ENCODE measurements around the gene AGPAT4.

AGPAT4 gene

GRCh38 chr6:161166176-161166575 is 107.7 kb downstream of the AGPAT4 start:
- no peak for DNase-seq (ENCODE audit: low read depth)

- no peak for DNase-seq (ENCODE audit: low read depth)
Measured at GRCh38 chr6:161164182-161164625, 109.7 kb downstream of the AGPAT4 start.

GRCh38 chr6:161163466-161164181 is 110.2 kb downstream of the AGPAT4 start:
- no peak for DNase-seq (ENCODE audit: low read depth)

DNA sequence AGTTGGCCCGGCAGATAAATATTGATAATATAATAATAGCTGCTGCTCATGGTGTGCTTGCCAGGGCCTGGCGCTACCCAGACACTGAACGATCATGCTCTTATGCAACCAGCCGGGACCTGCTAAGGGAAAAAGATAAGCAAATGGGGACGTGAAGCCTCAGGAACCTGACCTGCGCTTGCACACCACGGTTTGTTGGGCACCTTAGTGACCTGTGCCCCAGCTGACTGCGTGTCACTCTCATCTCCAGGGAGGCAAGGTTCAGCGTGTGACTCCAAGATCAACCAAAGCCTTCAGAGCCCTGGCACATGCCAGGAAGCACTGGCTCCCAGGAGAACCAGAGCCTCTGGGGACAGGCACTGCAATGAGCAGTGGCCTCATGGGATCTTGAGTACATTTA is 111.1 kb downstream of the AGPAT4 start:
- DNase-seq (ENCODE audit: low read depth): no peak

GRCh38 chr6:161161889-161162624 is 111.8 kb downstream of the AGPAT4 start:
- no peak for DNase-seq (ENCODE audit: low read depth)

- no peak for DNase-seq (ENCODE audit: low read depth)
Measured at GRCh38 chr6:161161121-161161520, 112.7 kb downstream of the AGPAT4 start.

GRCh38 chr6:161154796-161155335 is 119.0 kb downstream of the AGPAT4 start:
- no peak for DNase-seq (ENCODE audit: low read depth)

- DNase-seq (ENCODE audit: low read depth): no peak
Measured at GRCh38 chr6:161153725-161154124, 120.1 kb downstream of the AGPAT4 start.

DNA sequence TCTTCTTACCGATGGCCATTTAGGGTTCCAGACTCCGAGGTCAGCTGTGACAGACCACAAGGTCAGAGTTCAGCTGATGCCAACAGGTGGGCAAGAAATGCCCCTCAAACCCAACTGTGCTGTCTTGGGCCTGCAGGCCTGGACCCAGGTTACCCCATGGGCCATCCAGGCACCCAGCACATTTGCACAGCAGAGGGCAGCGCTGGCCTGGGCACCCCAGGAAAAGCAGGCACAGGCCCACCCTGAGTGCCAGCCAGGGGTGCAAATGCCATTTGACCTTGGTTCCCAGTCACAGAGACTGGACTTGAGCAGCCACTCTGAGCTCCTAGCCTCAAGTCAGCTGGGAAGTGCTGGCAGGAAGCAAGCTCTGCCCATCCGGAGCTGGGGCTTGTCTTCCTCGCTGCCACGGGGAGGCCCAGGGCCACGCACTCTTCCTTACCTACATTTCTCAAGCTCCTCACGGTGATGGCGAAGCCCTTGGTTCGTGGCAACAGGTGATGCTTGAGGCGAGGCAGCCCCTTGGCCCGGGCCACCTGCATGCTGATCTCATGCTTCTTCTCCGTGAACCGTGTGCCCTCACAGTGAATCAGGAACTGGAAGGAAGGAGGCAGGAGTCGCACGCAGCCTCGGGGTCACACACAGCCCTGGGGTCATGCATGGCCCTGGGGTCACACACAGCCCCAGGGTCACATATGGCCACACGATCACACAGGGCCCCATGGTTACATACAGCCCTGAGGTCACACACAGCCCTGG is 120.8 kb downstream of the AGPAT4 start:
- DNase-seq (ENCODE audit: low read depth): no peak

- no peak for DNase-seq (ENCODE audit: low read depth)
Measured at GRCh38 chr6:161152527-161152862, 121.4 kb downstream of the AGPAT4 start.

DNA sequence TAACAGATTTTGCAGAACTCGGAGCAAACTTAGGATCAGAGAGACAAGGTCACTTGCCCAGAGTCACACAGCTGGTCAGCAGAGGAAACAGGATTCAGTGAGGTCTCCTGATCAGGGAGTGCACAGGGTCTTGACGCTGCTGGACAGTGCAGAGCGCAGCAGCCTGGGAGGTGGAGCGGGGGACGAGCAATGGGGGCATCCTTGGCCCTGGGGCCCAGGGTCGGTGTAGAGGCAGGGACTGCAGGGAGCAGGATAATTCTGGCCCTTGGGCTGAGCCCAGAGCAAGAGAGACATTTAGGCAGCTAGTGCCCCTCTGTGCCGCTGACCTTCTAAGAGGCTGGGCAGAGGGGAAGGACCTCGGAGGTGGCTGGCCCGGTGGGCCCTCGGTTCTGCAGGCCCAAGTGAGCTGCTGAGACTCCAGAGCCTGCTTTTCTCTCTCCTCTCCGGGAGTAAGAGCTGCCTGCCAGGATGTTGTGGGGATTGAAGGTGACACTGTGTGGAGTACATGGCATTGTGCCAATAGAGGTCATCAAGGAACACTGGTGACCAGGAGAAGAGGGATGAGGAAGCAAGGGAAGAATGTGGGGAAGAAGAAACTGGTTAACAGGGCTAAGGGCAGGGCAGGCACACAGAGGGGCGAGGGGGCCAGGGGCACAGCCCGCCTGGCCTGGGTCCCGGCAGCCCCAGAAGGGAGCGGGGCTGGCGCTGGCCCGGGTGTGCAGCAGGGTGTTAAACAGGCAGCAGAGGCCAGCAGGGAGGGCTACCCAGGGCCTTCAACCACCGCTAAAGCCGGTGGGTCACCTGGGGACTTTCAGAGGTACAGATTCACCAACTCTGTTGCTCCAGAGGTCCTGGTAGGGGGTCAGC is 122.0 kb downstream of the AGPAT4 start:
- no peak for DNase-seq (ENCODE audit: low read depth)

- no peak for DNase-seq (ENCODE audit: low read depth)
Measured at GRCh38 chr6:161151059-161151645, 122.7 kb downstream of the AGPAT4 start.

GRCh38 chr6:161150566-161150965 is 123.3 kb downstream of the AGPAT4 start:
- no peak for DNase-seq (ENCODE audit: low read depth)

DNA sequence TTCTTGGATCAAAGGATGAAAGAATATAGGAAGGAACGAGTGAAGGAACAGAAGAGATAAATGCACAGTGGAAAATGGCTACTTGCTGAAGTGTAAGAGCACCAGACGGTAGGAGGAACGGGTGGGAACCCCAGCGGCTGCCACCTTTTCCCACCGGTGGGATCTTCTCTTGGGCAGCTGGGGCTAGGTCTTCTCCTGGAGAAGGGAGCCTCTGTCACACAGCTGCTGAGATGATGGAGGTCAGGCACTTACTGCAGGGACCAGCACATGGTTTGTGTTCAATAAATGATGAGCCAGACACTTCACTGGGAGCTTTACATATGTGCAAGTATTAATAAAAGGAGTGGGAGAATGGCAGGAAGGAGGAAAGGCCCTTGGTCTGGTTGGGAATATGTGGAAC is 123.7 kb downstream of the AGPAT4 start:
- no peak for DNase-seq (ENCODE audit: low read depth)

DNA sequence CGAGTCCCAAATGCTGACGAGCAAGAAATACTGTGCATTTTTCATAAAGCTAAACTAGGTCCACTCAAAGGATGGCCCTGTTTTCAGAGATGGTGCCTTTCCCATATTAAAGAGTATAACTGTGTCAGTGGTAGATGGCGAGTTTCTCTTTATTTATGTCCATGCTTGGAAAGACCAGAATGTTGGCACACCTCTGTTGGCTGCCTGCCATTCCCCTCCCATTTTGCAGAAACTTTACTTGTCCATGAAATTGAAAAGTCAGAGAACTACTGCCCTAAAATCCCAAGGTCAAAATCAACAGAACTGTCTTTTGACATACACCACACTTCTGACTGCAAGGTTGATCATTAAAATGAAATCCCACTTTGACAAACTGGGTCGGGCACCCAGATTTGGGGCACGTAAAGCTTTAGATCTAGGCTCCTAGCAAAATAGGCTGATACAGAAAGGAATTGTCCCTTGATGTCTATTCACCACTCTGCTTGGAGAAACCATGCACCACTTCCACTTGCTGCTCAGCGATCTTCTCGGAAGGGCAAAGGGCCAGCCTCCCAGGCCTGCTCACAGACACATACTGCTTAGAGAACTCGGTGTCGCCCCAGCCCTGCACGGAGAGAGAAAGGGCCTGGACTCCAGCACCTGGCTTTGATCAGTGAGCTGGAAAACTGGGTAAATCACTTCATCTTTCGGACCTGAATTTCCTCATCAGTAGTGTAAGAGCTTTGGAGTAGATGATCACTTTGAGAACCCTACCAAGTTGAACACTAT is 130.0 kb downstream of the AGPAT4 start:
- DNase-seq (ENCODE audit: low read depth): no peak

DNA sequence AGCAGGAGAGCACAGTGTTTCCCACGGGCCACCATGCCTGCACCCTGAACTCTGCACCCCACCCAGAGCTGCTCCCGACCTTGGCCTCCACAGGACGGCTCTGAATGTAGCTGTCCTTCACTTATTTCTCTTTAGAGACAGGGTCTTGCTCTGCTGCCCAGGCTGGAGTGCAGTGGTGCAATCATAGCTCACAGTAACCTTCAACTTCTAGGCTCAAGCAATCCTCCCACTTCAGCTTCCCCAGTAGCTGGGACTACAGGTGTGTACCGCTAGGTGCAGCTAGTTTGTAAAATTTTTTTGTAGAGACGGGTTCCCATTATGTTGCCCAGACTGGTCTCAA is 130.9 kb downstream of the AGPAT4 start:
- no peak for DNase-seq (ENCODE audit: low read depth)

GRCh38 chr6:161141173-161141572 is 132.7 kb downstream of the AGPAT4 start:
- no peak for DNase-seq (ENCODE audit: low read depth)

DNA sequence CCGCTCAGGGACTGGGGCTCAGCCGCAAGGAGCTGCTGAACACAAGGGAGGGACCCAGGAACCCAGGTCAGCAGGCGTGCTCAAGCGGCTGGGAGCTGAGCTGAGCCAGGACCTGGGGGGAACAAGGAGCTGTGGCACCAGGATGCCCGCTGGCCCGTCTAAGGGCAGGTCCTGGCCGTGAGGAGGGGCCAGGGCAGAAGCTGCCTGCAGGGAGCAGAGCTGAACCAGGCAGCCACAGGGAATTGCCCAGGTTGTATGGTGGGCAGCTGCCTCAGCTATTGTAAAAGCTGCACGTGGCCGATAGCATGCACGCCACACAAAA is 133.3 kb downstream of the AGPAT4 start:
- DNase-seq (ENCODE audit: low read depth): no peak

- no peak for DNase-seq (ENCODE audit: low read depth)
Measured at GRCh38 chr6:161139766-161140553, 133.9 kb downstream of the AGPAT4 start.

GRCh38 chr6:161139304-161139765 is 134.5 kb downstream of the AGPAT4 start:
- no peak for DNase-seq (ENCODE audit: low read depth)
